HEK293 (cell line): Measurements from ENCODE around the gene UTP4.

Experiments
- CTCF ChIA-PET: fragments of 350-600 bp; formaldehyde crosslinking; extraction: SDS; loops from one replicate; lab custom pipeline; 2021; ENCODE audit warnings: antibody characterized with exemption; lab: Yijun Ruan, JAX
- POLR2A ChIA-PET: fragments of 300-600 bp; formaldehyde crosslinking; extraction: SDS; loops from one replicate; lab custom pipeline; 2020; ENCODE audit warnings: antibody characterized with exemption, inconsistent platforms; lab: Yijun Ruan, JAX
- H3K27ac ChIP-seq: fragments of 200-500 bp; sonication (Bioruptor generic); 2 replicates; pipeline ENCODE4 v1.5.1; 2014; ENCODE audit warnings: low read depth, low read length, control low read depth, inconsistent platforms; ENCODE audit errors: extremely low read depth
- H3K36me3 ChIP-seq, 2 experiments: fragments of 200-500 bp in 1 of 2; sonication (Bioruptor generic) in 1 of 2; 1 replicate in 1 of 2; 2 replicates in 1 of 2; pipeline ENCODE4 v1.5.1; 2014 to 2017; ENCODE audit warnings: inconsistent platforms in 2 of 2, low read length in 2 of 2; ENCODE audit not compliant: control insufficient read depth in 2 of 2, insufficient read depth in 1 of 2
- H3K4me1 ChIP-seq: fragments of 200-500 bp; sonication (Bioruptor generic); 2 replicates; pipeline ENCODE4 v1.5.1; 2014; ENCODE audit warnings: mild to moderate bottlenecking, low read length, inconsistent platforms; ENCODE audit not compliant: control insufficient read depth, insufficient read depth
- H3K4me3 ChIP-seq: 2 replicates; pipeline ENCODE4 v1.5.1; 2011; ENCODE audit warnings: low read depth, mild to moderate bottlenecking, control low read depth, low read length, moderate library complexity
- H3K9me3 ChIP-seq: fragments of 200-500 bp; sonication (Bioruptor generic); 2 replicates; pipeline ENCODE4 v1.5.1; 2014; ENCODE audit warnings: low read depth, low read length, inconsistent platforms; ENCODE audit not compliant: control insufficient read depth, insufficient read depth
- EGR2 ChIP-seq: fragments of 450-650 bp; formaldehyde crosslinking; IDR thresholded peaks from 2 replicates; pipeline ENCODE4 v1.5.1; 2016; ENCODE audit warnings: low read depth, missing biosample characterization, missing genetic modification characterization
- GLI2 ChIP-seq: fragments of 450-650 bp; formaldehyde crosslinking; IDR thresholded peaks from 2 replicates; pipeline ENCODE4; 2017; ENCODE audit warnings: missing biosample characterization, missing genetic modification characterization, low read depth, borderline replicate concordance
- MYNN ChIP-seq: fragments of 450-650 bp; formaldehyde crosslinking; IDR thresholded peaks from 2 replicates; pipeline ENCODE4 v1.5.1; 2016; ENCODE audit warnings: missing biosample characterization, missing genetic modification characterization, borderline replicate concordance
- PRDM1 ChIP-seq: fragments of 450-650 bp; formaldehyde crosslinking; IDR thresholded peaks from 2 replicates; pipeline ENCODE4; 2016; ENCODE audit warnings: missing biosample characterization, missing genetic modification characterization
- SP2 ChIP-seq: fragments of 450-650 bp; formaldehyde crosslinking; IDR thresholded peaks from 2 replicates; pipeline ENCODE4 v1.5.1; 2016; ENCODE audit warnings: missing biosample characterization, missing genetic modification characterization
- TCF7L2 ChIP-seq: IDR thresholded peaks from 2 replicates; pipeline ENCODE4 v1.6.1; 2011; ENCODE audit warnings: low read depth, mild to moderate bottlenecking, inconsistent platforms, low read length, moderate library complexity, borderline replicate concordance
- ZFP69B ChIP-seq: fragments of 450-650 bp; formaldehyde crosslinking; IDR thresholded peaks from 2 replicates; pipeline ENCODE4 v1.5.1; 2016; ENCODE audit warnings: missing biosample characterization, missing genetic modification characterization
- ZNF335 ChIP-seq: fragments of 450-650 bp; formaldehyde crosslinking; conservative IDR thresholded peaks from 2 replicates; pipeline ENCODE4 v1.5.1; 2016; ENCODE audit warnings: missing biosample characterization, missing genetic modification characterization
- ZNF394 ChIP-seq: fragments of 450-650 bp; formaldehyde crosslinking; IDR thresholded peaks from 2 replicates; pipeline ENCODE4 v1.5.1; 2016; ENCODE audit warnings: missing biosample characterization, missing genetic modification characterization, mild to moderate bottlenecking, moderate library complexity, borderline replicate concordance
- ZNF555 ChIP-seq: fragments of 450-650 bp; formaldehyde crosslinking; conservative IDR thresholded peaks from 2 replicates; pipeline ENCODE4 v1.5.1; 2017; ENCODE audit warnings: missing biosample characterization, mild to moderate bottlenecking, missing genetic modification characterization, inconsistent platforms
- ZNF624 ChIP-seq: fragments of 450-650 bp; formaldehyde crosslinking; IDR thresholded peaks from 2 replicates; pipeline ENCODE4 v1.5.1; 2017; ENCODE audit warnings: missing biosample characterization, missing genetic modification characterization
- ZNF747 ChIP-seq: fragments of 450-650 bp; formaldehyde crosslinking; IDR thresholded peaks from 2 replicates; pipeline ENCODE4 v1.5.1; 2016; ENCODE audit warnings: missing biosample characterization, missing genetic modification characterization
- TF ChIP-seq, protein P1 (sequence below): fragments of 450-650 bp; IDR thresholded peaks from 2 replicates; pipeline ENCODE4 v1.5.1; 2018; ENCODE audit warnings: missing biosample characterization, mild to moderate bottlenecking, missing genetic modification characterization
- TF ChIP-seq, protein P2 (sequence below): fragments of 450-650 bp; formaldehyde crosslinking; IDR thresholded peaks from 2 replicates; pipeline ENCODE4 v1.5.0; 2017; ENCODE audit warnings: missing biosample characterization, missing genetic modification characterization, borderline replicate concordance
- TF ChIP-seq, protein P3 (sequence below): fragments of 450-650 bp; formaldehyde crosslinking; IDR thresholded peaks from 2 replicates; pipeline ENCODE4 v1.5.1; 2016; ENCODE audit warnings: missing biosample characterization, missing genetic modification characterization

Gene UTP4

DNA sequence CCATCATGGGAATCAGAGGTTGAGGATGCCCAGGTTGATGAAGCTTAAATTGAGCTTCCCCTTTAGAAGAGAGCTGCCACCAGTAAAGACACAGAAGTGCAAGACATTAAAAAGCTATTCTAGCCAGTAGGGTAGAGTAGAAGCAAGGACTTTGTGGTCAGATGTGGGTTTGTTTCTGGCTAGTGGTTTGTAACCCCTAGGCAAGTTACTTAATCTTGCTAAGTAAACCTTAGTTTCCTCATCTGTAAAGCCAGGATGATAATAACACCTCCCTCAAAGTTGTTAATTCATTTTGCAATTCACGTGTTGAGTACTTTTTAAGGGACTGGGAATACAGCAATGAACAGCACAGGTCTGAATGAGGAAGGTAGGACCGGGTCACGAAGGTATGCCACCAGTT is 58.1 kb downstream of the UTP4 start (continued):
- no peak for TF ChIP-seq GLI2 (tag by site-specific recombination)

DNA sequence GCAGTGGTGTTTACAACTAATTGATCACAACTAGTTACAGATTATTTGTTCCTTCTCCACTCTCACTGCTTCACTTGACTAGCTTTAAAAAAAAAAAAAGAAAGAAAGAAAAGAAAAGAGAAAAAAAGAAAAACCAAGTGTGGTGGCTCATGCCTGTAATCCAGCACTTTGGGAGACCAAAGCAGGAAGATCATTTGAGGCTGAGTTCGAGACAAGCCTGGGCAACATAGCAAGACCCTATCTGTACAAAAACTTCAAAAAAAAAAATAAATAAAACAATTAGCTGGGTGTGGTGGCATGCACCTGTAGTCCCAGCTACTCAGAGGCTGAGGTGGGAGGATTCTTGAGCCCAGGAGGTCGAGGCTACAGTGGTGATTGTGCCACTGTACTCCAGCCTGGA is 58.7 kb downstream of the UTP4 start:
- no peaks in the 10 kb centered on the region for H3K36me3 ChIP-seq
- ChIA-PET POLR2A (interaction anchor here (0.6 kb wide), 1 partner anchor 37 kb away, joined by 4 read pairs; no protein-coding TSS in a partner anchor), CTCF (no interaction called here)
- no peaks in the 10 kb centered on the region for H3K9me3 ChIP-seq
- H3K4me1 ChIP-seq, result peaks cover 17% of the 10 kb centered on the region
- no peak overlapping the region for H3K4me3 ChIP-seq
- no peak overlapping the region for H3K27ac ChIP-seq
- TF ChIP-seq EGR2, result no peak
- TF ChIP-seq, protein P1, sequence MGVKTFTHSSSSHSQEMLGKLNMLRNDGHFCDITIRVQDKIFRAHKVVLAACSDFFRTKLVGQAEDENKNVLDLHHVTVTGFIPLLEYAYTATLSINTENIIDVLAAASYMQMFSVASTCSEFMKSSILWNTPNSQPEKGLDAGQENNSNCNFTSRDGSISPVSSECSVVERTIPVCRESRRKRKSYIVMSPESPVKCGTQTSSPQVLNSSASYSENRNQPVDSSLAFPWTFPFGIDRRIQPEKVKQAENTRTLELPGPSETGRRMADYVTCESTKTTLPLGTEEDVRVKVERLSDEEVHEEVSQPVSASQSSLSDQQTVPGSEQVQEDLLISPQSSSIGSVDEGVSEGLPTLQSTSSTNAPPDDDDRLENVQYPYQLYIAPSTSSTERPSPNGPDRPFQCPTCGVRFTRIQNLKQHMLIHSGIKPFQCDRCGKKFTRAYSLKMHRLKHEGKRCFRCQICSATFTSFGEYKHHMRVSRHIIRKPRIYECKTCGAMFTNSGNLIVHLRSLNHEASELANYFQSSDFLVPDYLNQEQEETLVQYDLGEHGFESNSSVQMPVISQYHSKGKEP (tag by site-specific recombination), result no peak

DNA sequence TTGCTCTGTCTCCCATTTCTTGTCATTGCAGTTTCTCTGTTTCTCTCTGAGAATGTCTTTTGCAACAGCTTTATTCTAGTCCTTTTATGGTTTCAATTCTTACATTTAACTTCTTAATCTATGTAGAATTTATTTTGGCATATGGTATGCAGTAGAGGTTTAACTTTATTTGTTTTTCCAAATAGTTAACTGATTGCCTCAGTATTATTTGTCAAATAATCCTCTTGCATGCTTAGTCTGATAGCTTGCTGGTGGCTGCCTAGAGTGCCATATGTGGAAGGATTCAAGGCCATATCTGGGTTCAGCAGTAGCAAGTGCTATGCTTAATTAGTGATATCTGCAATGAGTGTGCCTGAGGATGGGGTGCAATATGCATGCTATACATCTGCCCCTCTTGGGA is 61.4 kb downstream of the UTP4 start:
- ChIA-PET CTCF (no interaction called here), POLR2A (interaction anchor here (0.6 kb wide), 1 partner anchor 9 kb away, joined by 3 read pairs; no protein-coding TSS in a partner anchor)
- Histone ChIP-seq H3K36me3 (no peaks in the 10 kb centered on the region), H3K4me1 (peaks cover 24% of the 10 kb centered on the region), H3K9me3 (no peaks in the 10 kb centered on the region), H3K4me3 (no peak overlapping the region), H3K27ac (no peak overlapping the region)
- TF ChIP-seq SP2 (tag by site-specific recombination), result no peak
- no peak for TF ChIP-seq ZNF555 (tag by site-specific recombination)
- no peak for TF ChIP-seq ZNF747 (tag by site-specific recombination)
- TF ChIP-seq ZNF335 (tag by site-specific recombination), result no peak
- TF ChIP-seq ZFP69B (tag by site-specific recombination), result no peak
- TF ChIP-seq ZNF394, result no peak
- no peak for TF ChIP-seq TCF7L2
- TF ChIP-seq ZNF624, result no peak
- TF ChIP-seq MYNN (tag by site-specific recombination), result no peak
- TF ChIP-seq, protein P2, sequence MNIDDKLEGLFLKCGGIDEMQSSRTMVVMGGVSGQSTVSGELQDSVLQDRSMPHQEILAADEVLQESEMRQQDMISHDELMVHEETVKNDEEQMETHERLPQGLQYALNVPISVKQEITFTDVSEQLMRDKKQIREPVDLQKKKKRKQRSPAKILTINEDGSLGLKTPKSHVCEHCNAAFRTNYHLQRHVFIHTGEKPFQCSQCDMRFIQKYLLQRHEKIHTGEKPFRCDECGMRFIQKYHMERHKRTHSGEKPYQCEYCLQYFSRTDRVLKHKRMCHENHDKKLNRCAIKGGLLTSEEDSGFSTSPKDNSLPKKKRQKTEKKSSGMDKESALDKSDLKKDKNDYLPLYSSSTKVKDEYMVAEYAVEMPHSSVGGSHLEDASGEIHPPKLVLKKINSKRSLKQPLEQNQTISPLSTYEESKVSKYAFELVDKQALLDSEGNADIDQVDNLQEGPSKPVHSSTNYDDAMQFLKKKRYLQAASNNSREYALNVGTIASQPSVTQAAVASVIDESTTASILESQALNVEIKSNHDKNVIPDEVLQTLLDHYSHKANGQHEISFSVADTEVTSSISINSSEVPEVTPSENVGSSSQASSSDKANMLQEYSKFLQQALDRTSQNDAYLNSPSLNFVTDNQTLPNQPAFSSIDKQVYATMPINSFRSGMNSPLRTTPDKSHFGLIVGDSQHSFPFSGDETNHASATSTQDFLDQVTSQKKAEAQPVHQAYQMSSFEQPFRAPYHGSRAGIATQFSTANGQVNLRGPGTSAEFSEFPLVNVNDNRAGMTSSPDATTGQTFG (tag by site-specific recombination), result no peak
- TF ChIP-seq, protein P3, sequence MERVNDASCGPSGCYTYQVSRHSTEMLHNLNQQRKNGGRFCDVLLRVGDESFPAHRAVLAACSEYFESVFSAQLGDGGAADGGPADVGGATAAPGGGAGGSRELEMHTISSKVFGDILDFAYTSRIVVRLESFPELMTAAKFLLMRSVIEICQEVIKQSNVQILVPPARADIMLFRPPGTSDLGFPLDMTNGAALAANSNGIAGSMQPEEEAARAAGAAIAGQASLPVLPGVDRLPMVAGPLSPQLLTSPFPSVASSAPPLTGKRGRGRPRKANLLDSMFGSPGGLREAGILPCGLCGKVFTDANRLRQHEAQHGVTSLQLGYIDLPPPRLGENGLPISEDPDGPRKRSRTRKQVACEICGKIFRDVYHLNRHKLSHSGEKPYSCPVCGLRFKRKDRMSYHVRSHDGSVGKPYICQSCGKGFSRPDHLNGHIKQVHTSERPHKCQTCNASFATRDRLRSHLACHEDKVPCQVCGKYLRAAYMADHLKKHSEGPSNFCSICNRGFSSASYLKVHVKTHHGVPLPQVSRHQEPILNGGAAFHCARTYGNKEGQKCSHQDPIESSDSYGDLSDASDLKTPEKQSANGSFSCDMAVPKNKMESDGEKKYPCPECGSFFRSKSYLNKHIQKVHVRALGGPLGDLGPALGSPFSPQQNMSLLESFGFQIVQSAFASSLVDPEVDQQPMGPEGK (tag by site-specific recombination), result no peak
- no peak for TF ChIP-seq GLI2 (tag by site-specific recombination)
- no peak for TF ChIP-seq PRDM1 (tag by site-specific recombination)
- TF ChIP-seq, all 188 proteins: peak for 0
